Activated effector memory CD4-positive, alpha-beta T cell treated with anti-CD3 and anti-CD28 coated beads, Interleukin-2, amount 50 U/mL, for 16 hours (primary cell): Measurements from ENCODE around the gene CRYBA1.
"Not testable (repeated sequence)": the region's sequence is repeated elsewhere in the genome, so short reads cannot be mapped to it uniquely, and the experiment has no call there.

ENCODE experiments used
- DNase-seq: peaks from one replicate; pipeline ENCODE4 v3.0.0-alpha.2; 2020

CRYBA1 gene, protein sequence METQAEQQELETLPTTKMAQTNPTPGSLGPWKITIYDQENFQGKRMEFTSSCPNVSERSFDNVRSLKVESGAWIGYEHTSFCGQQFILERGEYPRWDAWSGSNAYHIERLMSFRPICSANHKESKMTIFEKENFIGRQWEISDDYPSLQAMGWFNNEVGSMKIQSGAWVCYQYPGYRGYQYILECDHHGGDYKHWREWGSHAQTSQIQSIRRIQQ

DNA sequence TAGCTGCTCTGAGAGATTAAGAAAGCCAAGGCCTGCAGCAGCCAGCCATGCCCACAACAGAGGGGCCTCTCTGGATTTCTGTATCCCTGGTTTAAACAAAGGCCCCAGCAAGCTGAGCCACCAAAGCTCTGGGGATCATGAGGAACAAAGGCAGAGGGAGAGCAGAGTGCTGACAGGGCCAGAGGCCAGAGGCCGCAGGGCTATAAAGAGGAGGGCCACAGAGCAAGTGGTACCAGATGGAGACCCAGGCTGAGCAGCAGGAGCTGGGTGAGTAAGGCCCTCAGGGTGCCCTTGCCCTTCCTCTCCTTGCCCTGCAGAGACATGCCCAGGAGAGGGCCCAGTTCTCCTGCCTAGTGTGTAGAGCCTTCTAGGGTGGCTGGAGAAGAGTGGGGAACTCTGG is at the start of gene CRYBA1:
Gene CRYBA1, plus strand, starts transcription at position 232 of the 400 bp plus-strand sequence. Its CDS starts 5 bp downstream, at position 237.
- no peak for DNase-seq

DNA sequence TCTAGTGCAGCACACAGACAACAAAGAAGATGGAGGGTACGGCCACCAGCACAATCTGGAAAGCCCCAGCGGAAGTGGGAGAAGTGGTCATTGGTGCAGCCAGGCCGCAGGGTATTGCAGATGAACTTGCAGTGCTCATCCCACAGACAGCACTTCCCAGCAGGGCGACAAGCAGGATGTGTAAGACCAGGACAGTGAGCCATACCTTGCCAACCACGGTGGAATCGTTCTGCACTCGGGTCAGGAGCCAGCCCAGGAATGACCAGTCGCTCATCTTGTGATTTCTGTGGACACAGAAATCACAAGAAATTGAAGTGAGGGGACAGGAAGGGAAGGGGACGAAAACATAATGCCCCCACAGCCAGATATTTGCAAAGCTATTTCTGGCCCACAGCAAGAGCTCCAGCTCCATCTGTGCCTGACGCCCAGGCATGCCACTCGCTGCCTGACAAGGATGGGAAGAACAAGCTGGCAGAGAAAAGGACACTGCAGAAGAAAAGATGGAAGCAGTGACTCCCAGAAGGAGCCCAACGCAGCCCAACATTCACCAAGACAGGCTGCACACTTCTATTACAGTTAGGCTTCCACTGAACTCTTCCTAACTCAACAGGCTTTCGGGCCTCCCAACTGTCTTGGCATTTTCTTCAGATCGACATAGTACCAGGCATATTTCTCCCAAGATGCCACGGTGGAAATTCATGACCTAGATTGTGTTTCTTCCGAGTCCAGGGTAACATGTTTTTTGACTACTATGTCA is 49.0 kb upstream of the CRYBA1 start:
- peak; percentile 51 for DNase-seq

DNA sequence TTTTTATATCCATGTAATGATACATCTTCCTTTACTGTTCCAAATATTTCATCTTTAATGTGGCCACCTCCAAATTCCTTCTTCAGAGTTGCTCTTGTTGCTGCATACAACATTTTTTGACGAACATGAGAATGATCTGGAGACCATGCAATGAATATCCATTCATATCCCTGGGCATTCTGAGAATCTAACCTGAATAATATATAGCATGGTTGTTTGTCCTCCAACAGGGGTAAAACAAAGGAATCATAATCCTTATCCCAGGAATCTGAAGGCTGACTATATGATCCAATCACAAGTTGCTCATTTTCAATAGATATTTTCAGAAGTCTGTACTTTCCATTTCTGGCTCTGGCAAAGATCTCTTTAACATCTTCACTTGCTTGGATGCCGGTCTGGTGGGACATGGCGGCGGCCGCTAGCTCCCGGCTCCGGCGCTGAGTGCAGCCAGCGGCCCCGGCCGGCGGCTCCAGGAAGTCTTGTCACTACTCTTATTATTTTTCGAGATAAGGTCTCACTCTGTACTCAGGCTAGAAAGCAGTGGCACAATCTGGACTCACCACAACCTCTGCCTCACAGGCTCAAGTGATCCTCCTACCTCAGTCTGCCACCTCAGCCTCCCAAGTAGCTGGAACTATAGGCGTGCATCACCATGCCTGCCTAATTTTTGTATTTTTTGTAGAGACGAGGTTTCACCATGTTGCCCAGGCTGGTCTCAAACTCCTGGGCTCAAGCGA is 42.4 kb upstream of the CRYBA1 start:
- DNase-seq = peak; percentile 27

DNA sequence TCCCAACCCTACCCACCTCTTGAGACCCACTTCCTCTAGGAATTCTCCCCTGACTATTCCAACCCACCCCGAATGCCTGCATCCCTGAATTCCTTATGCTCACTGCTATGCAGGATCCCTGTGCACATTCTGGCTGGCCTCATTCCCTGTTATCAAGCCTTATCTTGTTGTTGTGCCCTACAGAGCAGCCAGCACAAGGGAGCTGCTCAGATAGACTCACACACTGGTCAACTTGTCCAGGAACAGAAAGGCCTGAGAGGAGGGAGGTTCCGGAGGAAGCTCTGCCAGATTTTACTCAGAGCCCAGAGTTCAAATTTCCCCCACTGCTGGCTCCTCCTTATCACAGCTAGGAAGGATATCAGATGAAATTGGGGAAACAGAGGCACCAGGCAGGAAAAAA is 41.6 kb upstream of the CRYBA1 start:
- DNase-seq = peak; percentile 24

DNA sequence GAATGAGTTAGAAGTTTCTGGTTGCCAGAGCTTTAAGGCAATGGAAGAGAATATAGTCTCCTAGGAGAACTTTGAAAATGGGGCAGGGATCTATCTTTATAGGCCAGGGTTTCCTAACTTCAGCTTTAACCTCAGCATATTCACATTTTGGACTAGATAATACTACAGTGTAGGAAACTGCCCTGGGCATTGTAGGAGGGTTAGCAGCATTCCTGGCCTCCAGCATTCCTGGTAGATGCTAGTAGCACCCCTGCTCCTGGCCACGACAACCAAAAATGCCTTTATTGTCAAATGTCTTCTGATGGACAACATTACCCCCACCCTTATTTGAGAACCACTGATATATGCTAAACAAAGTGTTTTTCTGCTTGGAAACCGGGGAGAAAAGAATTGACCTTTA is 38.7 kb upstream of the CRYBA1 start:
- no peak for DNase-seq

DNA sequence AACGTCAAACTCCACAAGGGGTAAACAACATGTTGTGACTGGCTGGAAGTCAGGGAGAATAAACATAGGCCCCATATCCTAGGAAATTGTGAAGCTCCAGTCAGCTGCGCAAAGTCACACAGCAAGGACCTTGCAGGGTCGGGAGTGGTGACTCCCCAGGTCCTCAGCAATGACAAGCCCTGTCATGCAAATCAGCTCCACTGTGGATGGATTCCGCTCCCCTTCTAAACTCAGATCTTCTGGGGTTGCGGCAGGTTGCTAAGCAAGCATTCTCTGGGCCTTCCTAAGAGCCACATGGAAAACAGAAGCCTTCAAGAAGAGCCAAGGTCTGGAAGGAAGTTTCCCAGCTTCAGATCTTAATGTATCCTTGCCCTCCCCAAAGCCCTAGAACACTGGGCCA is 37.6 kb upstream of the CRYBA1 start:
- DNase-seq = no peak

DNA sequence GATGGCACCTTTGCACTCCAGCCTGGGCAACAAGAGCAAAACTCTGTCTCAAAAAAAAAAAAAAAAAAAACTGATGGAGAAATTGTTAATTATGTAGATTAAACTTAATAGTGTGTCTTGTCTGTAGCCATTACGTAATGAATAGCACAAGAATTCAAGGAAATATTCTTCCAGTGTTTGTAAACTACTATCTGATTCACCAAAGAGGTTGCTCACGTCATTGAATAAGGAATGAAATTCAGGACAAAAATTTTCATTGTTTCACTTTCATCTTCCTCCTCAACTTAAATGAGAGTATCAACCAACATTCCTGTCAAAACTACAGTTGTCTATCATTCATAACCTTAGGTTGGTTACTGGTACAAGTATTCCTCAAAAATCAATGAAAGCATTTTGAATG is 35.8 kb upstream of the CRYBA1 start:
- DNase-seq = no peak

DNA sequence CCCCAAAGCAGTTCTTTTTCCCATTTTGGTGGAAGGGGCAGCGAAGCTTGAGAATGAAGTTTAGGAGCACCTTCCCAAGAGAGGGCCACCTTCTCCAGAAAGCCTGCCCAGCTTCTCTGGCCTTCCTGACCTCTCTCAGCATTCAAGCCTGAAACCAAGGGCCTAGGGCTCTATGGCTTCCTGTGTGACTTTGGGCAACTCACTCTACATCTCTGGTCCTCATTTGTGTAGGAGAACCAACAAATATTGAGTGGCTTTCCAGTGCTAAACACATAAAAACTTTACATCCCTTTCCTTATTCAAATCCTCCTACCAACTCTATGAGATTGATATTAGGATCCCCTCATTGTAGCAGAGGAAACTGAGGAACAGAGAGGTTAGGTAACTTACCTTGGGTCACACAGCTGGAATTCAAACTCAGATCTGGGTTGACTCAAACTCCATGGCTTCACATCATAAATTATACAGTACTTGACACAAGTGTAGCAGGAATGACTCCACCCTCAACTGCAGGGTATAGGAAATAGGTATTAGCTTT is 34.5 kb upstream of the CRYBA1 start:
- DNase-seq = no peak

DNA sequence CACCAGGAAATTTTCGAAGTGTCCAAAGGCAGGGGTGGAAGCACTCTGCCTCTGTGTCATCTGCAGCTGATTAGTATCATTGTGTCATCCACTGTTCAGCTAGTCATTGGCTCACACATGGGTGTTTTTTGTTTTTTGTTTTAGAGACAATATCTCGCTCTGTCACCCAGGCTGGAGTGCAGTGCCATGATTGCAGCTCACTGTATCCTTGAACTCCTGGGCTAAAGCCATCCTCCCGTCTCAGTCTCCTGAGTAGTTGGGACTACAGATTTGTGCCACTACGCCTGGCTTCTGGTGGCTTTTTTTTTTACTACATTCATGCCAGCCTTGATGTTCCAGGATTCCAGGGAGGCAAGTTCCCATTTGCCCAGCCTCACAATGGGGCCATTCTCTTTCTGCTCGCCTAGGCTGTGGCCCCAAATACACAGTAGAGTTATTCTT is 34.0 kb upstream of the CRYBA1 start:
- no peak for DNase-seq

DNA sequence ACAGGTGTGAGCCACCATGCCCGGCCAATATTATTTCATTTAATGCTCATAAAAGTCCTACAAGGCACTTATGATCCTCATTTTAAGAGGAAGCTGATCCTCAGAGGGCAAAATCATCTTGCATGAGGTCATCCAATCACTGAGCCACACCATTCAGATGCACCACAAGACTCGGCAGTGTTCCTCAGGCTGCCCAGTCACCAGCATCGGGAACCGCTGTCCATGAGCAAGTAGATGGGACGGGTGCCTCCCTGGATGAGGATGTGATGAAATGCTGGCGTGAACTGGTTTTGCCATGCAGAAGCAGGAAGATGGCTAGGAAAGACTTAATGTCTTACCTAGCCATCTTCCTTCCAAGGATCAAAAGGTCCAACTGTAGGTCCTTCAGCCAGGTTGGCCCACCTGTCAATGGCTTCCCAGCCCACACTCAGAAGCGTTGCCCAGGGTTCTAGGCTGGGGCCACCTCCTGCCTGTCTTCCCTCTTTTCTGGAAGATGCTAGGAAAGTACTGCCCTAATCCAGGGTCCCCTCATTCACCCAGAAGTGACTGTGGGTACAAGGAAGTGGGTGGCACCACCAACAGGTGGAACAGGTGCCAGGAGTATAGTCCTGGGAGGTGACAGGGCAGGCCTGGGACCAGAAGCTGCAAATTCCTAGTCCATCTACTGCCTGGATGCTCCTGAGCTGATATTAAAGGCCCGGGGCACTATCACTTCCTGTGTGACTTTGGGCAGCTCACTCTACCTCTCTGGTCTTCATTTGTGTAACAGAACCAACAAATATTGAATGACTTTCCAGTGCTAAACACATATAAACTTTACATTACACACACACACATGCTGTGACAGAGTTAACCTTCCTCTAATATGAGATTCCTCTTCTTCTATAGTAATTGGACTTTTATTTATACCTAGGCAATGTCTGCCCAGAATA is 32.2 kb upstream of the CRYBA1 start:
- no peak for DNase-seq

DNA sequence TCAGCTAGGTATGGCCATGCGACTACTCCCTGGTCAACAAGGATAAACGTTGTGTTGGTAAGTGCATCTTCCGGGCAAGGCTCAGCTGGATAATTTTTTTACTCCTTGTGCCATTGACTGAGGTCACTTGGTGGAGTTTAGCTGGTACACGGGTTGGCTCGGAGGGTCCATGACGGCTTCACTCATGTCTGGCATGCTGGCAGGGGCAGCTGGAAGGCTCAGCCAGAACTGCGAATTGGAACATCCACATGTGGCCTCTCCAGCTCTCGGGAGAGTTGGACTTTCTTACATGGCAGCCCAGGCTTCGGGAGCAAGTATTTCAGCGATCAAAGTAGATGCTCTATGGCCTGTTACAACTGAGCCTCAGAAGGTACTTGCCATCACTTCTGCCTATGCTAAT is 31.5 kb upstream of the CRYBA1 start:
- no peak for DNase-seq

DNA sequence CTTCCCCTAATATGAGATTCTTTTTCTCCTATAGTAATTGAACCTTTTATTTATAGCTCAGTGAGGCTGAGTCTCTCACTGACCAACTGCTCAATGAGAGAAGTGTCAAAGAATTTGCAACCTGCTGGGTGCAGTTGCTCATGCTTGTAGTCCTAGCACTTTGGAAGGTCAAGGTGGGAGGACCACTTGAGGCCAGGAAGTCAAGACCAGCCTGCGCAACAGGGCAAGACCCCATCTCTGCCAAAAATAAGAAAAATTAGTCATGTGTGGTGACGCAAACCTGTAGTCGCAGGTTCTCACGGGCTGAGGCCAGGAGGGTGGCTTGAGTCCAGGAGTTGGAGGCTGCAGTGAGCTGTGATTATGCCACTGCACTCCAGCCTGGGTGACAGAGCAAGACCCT is 30.9 kb upstream of the CRYBA1 start:
- no peak for DNase-seq

DNA sequence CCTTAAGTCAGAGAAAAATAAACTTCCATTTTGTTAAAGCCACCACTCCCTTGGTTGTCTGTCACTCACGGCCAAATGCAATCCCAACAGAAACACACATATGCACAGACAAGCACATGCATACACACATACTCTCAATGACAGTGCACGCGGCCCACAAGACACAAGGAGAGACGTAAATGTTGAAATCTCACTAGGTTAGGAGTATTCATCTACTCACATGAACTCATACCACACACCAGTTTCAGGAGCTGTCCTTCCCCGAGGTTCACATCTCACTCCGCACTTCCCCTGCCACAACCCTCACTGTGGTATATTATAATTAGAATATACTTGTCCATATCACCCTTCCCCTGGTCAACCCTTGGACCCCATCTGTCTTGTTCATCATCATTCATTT is 30.5 kb upstream of the CRYBA1 start:
- no peak for DNase-seq

DNA sequence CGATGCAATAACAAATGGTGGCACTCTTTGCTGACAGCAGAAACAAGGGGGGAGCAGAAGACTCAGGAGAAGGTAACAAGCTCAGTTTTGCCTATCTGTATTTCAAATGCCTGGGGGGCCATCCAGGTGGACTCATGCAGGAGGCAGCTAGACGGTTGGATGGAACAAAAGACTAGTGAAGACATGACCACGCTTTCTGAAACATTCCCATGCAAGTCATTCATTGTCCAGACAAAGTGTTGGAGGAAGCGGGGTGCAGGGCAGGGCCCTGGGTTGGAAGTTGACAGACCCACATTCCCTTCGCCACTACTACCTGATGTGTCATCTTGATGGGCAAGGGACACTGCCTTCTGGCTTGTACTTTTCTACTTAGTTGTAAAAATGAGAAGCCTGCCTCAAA is 29.8 kb upstream of the CRYBA1 start:
- DNase-seq = no peak

DNA sequence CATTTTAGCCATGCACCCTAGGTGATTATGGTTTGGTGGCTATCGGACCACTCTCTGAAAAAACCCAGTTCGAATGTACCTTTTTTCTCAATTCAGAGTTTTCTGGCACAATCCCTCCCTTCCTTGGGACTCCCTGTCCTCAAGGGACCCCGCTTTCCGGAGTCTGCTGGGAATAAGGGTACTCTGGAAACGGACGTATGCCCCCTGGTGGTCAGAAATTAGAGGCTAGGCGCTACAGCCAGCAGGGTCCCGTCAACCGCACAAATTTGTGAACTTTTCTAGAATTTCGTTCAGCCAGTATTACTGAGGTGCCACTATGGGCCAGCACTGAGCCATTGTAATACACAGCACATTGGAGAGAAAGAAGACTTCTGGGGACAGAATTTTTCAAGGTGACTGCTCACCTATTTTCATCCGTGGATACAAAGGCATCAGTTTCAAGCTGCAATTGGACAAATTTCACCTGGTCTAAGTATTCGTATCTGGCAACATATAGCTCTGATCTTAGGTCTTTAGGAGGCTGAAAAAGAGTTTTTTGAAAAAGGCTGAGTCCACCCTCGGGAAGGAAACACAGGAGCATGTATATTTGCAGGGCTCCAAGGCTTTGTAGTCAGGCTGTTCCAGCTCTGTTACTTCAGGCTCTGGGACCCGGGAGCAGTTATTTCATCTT is 27.1 kb upstream of the CRYBA1 start:
- peak; percentile 87 for DNase-seq

DNA sequence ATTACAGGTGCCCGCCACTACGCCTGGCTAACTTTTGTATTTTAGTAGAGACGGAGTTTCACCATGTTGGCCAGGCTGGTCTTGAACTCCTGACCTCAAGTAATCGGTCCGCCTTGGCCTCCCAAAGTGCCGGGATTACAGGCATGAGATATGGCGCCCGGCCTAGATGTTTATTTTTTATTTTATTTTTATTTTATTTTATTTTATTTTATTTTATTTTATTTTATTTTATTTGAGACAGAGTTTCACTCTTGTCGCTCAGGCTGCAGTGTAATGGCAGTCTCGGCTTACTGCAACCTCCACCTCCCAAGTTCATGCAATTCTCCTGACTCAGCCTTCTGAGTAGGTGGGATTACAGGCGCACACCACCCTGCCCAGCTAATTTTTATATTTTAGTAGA is 25.3 kb upstream of the CRYBA1 start:
- not testable (repeated sequence) for DNase-seq

DNA sequence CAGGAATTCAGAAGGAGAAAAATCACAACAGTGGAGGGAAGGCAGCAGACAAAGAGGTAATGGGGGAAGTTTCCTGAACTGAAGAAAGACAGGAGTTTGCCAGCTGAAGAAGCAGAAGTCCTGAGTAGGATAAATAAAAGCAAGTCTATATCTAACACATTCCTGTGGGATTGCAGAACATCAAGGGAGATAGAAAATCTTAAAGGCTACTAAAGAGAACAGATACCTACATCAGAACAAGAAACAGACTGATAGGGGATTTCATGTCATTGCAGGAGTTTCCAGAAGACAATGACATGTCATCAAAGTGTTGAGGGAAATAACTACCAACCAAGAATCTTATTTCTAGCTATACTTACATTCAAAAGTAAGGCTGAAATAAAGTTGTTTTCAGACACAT is 21.3 kb upstream of the CRYBA1 start:
- no peak for DNase-seq

DNA sequence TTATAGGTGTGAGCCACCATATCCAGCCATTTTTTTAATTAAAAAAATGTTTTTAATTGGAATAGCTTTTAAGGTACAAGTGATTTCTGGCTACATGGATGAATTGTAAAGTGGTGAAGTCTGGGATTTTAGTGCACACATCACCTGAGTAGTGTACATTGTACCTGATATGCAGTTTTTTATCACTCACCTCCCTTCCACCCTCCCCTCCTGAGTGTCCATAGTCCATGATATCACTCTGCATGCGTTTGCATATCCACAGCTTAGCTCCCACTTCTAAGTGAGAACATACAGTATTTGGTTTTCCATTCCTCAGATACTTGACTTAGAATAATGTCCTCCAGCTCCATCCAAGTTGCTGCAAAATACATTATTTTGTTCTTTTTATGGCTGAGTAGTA is 13.4 kb upstream of the CRYBA1 start:
- DNase-seq = no peak

DNA sequence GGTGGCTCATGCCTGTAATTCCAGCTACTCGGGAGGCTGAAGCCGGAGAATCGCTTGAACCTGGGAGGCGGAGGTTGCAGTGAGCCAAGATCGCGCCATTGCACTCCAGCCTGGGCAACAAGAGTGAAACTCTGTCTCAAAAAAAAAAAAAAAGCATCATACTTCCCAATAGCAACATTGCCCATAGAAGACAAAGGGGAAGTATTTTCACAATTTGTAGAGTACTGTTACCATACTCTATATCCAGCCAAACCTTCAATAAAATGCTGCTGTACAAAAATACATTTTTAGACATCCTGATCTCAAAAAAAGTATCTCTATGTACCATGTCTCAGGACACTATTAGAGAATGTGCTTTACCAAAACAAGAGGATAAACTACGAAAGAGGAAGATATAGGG is 11.7 kb upstream of the CRYBA1 start:
- not testable (repeated sequence) for DNase-seq

DNA sequence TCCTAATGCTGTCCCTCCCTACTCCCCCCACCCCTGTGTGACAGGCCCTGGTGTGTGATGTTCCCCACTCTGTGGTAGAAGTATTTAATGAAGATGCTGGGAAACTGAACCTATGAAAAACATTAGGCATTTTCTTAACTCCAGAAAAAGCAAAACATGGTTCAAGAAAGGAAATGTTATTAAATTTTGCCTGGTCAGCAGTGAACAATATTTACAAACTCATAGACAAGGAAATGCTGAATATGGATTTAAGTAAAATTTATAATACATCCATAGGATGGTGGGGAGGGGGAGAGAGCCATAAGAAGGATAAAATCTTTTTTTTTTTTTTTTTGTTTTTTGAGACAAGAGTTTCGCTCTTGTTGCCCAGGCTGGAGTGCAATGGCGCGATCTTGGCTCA is 10.8 kb upstream of the CRYBA1 start:
- no peak for DNase-seq

DNA sequence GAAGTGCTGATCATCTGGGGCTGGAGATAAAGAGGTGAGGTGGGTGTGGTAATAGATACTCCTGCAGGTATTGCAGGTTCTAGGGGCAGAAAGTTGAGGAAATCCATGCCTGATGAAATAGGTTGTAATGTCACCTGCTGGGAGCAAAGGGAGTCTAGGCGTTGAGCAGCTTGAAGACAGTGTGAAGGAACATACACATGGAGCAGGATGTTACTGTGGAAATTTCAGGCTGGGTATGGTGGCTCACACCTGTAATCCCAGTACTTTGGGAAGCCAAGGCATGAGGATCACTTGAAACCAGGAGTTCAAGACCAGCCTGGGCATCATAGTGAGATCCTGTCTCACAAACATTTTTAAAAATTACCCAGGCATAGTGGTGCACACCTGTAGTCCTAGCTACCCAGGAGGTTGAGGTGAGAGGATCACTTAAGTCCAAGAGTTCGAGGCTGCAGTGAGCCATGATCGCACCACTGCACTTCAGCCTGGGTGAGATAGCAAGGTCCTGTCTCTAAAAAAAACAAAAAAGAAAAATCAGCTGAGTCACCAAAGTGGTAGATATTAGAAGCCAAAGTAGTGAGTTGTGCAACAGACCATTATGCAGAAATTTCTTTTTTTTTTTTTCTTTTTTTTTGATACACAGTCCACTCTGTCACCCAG is 9.1 kb upstream of the CRYBA1 start:
- no peak for DNase-seq
